Frontal cortex (tissue), 4 donors: Measurements from ENCODE around the gene LPXN. TPM values are rescaled to one million over a fixed set of nuclear protein-coding genes. Genes with fewer than 3 reads are reported as not detected.
"Not testable (repeated sequence)": the region's sequence is repeated elsewhere in the genome, so short reads cannot be mapped to it uniquely, and the experiment has no call there.

Source experiments
- DNase-seq, 2 donors: peaks; one replicate each; pipeline ENCODE4 v3.0.0; 2012; ENCODE audit warnings: low spot score in 2 of 2
- FAIRE-seq: peaks from 2 replicates; lab custom pipeline; 2012; peaks lifted over from hg19 to GRCh38; lab: Jason Lieb, UNC
- total RNA-seq: library from RNA; depleted of rRNA; stranded (reverse); fragments of >200 nt; gene quantifications from one replicate; pipeline ENCODE4 v1.2.3, GENCODE V29; 2014
- donor health status: control.
- donor health status: control.
- donor health status: control.

LPXN gene
- total RNA-seq, 1 donor from 2014 or later: 2.4 TPM

DNA sequence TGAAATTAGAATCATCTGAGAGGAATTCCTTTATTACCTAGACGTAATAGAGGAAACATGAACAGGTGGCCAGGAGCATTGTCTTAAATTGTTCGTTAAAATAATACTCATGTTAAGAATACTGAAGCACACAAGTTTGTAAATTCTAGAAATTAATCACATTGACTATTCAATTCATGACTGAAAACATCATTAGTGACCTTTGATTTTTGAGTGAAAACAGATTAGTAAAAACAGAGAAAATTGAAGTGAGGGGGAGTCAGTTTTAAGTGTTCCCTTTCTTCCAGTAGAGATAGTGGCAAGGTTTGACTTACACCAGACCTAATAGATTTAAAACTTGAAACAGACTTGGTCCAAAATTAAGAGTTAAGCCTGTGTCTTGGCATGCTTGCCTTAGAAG lies 4.7 kb upstream of the LPXN start:
- FAIRE-seq: no peak
- no peak for DNase-seq

DNA sequence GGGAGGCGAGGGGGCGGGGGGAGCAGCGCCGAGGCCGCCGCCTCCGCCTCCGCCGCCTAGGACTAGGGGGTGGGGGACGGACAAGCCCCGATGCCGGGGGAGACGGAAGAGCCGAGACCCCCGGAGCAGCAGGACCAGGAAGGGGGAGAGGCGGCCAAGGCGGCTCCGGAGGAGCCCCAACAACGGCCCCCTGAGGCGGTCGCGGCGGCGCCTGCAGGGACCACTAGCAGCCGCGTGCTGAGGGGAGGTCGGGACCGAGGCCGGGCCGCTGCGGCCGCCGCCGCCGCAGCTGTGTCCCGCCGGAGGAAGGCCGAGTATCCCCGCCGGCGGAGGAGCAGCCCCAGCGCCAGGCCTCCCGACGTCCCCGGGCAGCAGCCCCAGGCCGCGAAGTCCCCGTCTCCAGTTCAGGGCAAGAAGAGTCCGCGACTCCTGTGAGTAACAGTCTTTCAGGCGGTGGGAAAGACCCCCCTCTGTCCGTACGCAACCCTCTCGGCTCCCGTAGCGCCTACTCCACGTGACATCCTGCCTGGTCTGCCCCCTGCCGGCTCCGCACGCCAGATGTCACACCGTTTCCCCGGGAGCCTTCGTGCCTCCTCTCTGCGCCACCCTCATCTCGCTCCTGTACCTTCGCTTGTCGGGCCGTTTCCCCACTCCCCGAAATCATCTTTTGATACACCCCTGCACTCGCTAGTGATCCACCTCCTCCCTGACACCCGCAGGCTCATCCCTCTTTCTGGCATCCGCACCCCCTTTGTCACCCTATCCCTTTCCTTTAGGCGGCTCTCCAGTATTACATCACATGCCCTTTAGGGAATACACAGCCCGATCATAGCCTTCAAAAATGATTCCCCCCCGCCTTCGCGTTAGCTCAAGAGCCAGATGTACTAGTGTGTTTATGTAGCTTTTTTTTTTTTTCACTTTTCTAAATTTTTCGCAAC lies 3.8 kb upstream of the LPXN start:
- peak; percentile 49 to 63 for DNase-seq
- FAIRE-seq: no peak

DNA sequence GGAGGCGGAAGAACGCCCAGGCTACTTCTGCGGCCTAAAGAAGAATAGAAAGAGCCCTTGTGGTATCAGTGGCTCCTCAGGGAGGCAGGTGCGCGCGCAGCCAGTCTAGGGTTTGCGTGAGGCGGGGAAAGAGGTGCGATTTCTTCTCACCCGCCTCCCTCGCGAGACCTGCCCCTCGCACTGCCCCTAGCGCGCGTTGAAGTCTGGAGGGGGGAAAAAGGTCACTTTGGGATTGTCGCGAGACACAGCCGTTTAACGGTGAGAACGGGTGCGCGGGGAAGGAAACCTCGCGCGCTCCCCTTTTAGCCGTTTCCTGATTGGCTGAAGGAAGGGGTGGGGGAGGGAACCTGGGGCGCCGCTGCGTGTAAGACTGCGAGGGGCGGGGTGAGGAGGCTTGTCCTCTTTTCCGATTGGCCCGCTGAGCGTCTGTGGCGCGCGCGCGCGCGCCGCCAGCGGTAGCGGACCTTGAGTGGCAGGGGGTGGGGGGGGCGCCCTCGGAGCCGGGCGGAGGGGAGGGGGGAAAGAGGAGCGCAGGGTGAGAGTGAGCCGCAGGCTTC lies 3.1 kb upstream of the LPXN start, which contains the start of gene ZFP91:
Gene ZFP91, plus strand, starts transcription at position 429 of the 557 bp plus-strand sequence. CDS start 219 bp downstream, outside the sequence.
- no peak for FAIRE-seq
- peak; percentile 76 to 83 for DNase-seq

DNA sequence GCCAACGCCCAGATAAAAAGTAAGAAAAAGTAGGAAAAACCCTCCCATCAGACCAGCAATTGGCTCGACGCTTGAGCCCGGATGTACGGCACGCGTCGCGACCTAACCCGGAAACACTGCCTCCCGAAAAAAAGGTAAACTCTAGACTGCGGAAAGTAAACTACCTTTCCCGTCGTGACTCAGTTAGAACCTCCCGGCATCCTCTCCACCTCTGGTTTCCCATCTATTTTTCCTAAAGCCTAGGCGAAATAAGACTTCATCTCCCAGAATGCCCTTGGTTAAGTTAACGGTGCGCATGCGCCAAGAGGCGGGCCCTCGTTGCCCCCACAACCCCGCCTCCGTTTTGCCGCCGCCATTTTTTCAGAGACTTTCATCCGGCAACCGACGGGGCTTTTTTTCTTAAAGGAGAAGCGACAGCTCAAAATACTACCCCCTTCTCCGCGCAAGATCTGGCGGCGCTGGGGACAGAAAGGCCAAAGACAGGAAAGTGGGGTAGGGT lies 2.5 kb upstream of the LPXN start:
- peak; percentile 56 to 58 for DNase-seq
- FAIRE-seq: no peak

DNA sequence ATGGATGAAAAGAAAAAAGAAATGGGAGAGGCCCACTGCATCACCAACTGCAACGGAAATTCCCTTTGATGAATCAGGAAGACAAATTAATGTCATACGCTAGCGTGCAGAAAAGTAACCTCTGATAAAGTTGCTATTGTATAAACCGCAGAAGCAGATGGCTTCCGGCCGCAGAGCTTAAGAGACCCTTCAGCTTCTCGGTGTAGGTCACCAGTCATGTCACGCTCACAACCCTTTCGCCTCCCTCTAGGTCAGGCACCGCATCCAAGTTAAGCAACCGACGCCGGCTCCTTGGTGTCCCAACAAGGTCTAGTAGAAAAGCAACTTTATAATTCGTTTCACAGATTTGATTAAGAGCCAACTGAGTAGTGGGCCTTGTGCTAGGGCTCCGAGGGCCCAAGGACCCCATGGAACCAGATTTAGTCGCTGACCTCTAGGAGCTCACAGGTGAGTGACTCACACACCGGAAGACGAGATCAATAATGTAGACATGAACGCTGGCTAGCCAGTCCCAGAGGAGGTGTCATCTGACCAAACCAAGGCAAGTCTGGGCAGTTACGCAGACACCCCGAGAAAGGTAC lies 2.0 kb upstream of the LPXN start:
- FAIRE-seq (no peak), DNase-seq (no peak)

DNA sequence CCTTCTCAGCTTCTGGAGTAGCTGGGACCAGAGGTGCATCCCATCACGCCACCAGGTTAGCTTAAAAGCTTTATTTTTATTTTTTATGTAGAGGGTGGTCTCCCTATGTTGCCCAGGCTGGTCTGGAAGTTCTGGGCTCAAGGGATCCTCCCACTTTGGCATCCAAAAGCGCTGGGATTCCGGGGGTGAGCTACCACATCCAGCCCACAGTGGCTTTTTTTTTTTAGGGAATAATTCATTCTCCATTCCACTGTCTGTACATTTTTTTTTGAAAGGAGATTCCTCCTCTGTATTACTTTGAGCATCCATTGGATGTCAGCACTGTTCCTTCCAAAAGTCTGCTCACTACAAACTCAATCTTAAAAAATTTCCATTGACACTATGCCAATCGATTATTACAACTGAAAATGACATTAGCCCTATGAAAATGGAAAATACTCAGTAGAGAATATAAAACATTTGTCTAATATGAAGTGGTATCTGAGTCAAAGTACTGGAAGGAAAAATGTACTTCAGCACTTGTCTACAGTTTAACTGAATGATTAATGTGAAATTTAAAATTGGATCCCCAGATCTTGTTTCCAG lies 1.3 kb upstream of the LPXN start:
- DNase-seq: no peak

DNA sequence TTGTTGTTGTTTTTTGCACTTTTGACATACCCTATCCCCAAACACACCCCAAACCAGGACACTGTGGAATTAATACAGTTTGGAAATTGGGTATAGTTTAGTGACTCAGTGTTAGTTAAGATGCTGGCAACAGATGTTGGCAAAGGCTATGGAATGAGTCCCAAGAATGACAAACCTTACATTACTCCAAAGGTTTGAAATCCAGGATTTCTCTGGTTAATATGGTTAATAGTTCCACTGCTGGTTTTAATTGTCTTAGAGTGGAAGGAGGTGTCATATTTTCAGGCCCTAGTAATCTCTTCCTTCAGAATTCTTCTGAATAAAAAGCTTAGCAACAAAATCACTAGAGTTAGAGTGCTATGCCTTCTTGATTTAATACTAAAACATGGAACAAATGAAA lies 775 bp downstream of the LPXN start:
- FAIRE-seq (no peak), DNase-seq (no peak)

More for the DNA sequence above, 1.3 kb upstream of the LPXN start:
- FAIRE-seq: no peak

DNA sequence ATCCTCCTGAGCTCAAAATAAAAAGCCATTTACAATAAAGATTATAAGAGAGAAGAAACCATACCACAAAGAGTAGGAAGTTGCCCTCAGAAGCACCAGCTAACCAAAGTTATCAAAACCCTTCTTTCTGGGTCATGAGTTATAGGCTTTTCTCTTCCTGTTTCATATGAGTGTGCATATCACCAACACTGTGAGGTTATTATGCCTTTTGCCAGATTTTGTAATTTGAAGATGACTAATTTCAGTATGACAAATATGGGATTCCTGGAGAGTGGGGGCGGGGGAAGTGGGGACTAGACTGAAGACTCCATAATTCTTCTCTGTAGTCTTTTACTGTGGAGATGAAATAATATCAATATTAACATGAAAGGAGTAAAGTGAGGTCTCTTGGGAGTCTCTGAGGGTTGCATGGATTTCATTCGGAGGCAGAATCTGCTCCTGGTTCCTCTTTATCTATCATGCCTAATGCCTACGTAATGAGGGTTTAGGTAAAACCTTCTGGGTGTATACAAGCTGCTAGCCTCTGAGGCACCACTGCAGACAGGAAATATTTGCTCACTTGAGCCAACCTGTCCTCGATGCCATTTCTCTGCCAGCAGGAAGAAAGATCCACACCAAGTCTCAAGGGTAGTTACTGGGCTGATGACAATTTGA lies 2.1 kb downstream of the LPXN start:
- DNase-seq: no peak
- no peak for FAIRE-seq

DNA sequence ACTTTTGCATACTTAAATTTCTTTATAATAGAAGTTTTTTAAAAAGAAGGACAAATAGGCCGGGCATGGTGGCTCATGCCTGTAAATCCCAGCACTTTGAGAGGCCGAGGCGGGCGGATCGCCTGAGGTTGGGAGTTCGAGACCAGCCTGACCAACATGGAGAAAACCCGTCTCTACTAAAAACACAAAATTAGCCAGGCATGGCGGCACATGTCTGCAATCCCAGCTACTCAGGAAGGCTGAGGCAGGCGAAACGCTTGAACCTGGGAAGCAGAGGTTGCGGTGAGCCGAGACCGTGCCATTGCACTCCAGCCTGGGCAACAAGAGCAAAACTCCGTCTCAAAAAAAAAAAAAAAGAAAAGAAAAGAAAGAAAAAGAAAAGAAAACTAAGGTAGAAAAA lies 2.8 kb downstream of the LPXN start:
- FAIRE-seq, DNase-seq: not testable (repeated sequence)

DNA sequence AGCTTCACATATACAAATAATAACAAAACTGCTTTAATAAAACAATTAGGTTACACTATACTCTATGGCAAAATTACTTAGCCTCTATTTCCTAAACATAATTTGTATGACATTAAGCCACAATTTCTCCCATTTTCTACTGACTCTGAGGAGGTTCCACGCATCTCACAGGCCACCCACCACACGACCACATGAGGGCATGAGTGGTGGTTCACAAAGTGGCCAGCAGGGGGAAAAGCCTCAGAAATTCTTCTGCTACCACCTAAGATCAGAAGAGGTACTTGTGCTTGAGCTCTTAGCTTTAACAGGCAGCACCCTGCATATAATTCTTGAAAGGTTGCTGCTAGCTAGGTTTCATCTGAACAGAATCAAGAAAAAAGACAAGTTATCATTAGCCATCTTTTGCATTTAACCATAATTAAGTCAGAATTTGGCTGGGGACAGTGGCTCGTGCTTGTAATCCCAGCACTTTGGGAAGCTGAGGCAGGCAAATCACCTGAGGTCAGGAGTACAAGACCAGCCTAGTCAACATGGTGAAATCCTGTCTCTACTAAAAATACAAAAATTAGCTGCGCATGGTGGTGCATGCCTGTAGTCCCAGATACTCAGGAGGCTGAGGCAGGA lies 7.7 kb downstream of the LPXN start:
- no peak for FAIRE-seq
- no peak for DNase-seq

DNA sequence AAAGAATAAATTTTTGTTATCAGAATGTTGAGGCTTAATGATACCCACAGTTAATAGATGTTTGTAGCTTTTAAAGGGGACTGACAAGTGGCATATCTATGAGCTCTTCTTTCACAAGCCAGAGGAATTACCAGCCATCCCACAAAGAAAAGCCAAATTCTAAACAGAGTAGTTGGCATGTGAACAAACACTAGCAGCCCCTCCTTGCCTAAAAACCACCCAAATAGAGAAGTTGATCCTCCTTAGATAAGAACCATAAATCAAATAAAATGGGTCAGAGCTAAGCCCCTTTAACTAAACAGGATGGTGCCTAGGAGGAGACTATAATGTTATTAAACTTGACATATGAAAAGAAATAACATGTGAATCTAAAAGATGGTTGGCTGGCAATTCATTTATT lies 11.4 kb downstream of the LPXN start:
- no peak for FAIRE-seq
- DNase-seq: no peak

DNA sequence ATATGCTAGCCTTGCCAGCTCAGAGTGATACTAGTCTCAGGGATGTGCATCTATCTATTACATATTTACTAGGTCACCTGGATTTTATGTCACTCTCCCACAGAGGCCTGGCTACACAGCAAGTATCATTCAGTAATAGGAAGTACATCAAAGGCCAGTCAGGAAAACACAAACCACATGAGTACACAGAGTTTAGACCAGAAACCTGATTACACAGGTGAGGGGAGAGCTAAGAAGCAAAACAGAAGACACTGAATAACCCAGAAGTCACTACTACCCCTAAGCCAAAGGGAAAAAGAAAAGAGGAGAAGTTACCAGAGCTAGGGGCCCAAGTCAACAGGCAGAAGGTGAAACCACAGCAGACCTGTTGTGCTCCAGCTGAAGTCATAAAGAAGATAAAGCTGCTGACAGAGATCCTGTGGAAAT lies 13.3 kb downstream of the LPXN start:
- no peak for FAIRE-seq
- DNase-seq: no peak

DNA sequence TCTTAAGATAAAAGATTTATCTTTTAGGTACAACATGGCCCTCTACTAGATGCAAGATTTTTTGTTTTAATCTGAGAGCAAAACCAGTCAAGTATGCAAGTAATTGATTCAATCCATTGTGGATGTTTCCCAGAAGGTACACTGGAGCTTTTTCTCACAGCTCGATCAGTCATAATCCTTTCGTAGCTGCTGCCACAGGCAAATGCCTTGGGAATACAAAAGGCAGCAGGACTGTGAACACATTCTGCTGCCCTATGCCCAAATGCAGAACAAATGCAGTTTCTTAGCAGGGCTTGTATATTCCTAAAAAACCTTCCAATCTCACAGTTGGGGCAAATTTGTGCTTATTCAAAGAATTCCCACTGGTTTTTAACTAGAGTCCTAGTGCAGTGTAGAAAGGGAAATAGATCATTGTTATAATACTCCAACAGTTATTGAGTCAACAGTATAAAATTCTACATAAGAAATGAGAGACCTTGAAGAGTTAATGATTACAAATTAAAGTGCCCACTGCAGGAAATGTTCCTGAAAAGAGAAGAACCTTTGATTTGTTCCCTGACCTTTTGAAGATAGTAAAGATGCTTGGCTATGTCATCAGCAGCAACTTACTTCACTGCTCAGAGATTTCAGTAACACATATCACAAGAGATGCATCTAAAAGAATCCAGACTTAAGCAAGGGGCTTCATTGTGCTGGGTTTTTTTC lies 14.1 kb downstream of the LPXN start:
- FAIRE-seq (no peak), DNase-seq (no peak)

DNA sequence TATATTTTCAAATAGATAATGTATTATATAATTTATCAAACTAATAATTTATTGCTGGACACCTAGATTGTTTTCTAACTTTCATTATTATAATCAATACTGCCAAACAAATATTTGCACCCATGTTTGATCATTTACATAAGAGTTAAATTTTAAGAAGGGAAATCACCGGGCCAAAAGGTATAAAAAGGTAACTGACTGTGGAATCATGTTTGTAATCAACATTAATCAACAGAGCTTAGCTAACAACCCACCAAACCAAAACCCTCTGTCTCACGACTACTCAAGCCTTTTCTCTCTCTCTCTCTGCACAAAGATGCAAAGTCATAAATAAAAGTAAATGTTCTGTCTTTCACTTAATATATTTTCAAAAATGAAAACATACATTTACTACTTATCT lies 14.8 kb downstream of the LPXN start:
- FAIRE-seq: no peak
- DNase-seq: no peak

DNA sequence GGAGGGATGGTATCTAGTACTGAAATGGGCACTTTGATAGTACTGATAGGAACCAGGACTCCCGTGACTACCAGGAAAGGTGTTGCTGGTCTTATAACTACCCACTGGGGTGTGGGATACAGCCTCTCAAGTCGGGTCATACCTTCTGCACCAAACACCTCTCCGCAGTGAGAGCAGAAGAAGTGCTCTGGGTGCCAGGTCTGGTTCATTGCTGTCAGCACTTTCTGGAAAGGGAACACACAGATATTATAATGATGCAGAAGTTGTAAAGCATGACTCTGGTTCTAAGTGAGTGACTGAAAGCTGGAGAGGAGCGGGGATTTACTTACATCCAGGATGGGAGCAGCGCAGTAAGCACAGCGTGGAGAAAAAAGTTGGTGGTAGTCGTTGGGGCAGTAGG lies 26.0 kb downstream of the LPXN start:
- FAIRE-seq (no peak), DNase-seq (no peak)

DNA sequence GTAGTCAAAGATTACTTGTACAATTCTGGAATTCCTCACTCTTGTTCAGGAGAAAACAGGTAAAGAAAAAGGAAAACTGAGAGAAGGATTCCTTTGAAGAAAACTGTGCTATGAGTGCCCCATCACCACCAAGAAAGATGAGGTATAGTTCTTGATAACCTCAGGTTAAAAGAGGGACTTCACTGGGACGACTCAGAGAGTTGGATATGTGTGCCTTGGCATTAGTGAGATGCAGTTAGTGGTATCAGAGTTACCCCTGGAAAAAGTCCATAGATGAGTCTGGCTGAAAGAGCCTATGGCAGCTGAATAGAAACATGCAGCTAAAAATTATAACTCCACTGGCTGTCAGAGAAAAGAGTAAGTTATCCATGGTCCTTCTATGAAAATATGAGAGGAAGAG lies 28.8 kb downstream of the LPXN start:
- no peak for DNase-seq
- FAIRE-seq: no peak

DNA sequence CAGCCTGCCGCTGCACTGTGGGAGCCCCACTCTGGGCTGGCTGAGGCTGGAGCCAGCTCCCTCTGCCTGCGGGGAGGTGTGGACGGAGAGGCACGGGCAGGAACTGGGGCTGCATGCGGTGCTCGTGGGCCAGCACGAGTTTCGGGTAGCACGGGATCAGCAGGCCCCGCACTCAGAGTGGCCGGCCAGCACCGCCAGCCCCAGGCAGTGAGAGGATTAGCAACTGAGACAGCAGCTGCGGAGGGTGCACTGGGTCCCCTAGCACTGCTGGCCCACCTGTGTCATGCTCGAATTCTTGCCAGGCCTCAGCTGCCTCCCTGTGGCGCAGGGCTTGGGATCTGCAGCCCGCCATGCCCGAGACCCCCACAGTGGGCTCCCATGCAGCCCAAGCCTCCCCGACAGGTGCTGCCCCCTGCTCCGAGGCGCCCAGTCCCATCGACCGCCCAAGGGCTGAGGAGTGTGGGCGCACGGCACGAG lies 43.8 kb downstream of the LPXN start:
- DNase-seq (no peak), FAIRE-seq (no peak)

DNA sequence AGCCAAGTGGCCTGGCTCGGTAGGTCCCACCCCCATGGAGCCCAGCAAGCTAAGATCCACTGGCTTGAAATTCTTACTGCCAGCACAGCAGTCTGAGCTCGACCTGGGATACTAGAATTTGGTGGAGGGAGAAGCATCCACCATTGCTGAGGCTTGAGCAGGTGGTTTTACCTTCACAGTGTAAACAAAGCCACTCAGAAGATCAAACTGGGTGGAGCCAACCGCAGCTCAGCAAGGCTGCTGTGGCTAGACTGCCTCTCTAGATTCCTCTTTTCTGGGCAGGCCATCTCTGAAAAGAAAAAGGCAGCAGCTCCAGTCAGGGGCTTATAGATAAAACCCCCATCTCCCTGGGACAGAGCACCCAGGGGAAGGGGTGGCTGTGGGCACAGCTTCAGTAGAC lies 45.4 kb downstream of the LPXN start:
- FAIRE-seq (no peak), DNase-seq (no peak)

DNA sequence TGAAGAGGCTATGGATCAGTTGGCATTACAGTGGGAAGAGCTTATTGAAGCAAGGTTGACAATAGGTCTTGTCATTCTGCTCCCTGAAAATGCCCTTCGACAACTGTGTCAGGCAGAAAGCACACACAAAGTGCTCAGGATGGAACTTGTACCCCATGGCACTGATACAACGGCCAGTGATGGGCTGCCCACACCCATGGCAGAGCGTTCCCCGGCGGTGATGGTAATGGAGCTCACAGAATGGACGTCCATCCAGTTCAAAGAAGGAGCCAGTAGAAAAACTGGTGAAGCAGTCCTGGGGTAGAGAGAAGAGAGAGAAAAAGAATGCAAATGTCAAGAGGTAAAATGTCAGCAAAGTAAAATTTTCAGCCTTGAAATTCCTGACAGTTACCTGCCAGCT lies 48.2 kb downstream of the LPXN start:
- DNase-seq (no peak), FAIRE-seq (no peak)
